Esophagus muscularis mucosa (tissue), 3 donors: Measurements from ENCODE around the gene SLC24A4.

Experiments used
- CTCF ChIP-seq, 3 experiments: fragments of 200-600 bp in 2 of 3; fragments of 450-650 bp in 1 of 3; sonication (generic) in 2 of 3; IDR thresholded peaks; one replicate each; pipeline ENCODE4 v1.5.1; 2017 to 2019; ENCODE audit warnings: antibody characterized with exemption in 3 of 3, mild to moderate bottlenecking in 2 of 3, moderate library complexity in 1 of 3
- EP300 ChIP-seq: sonication (generic); formaldehyde crosslinking; IDR thresholded peaks from one replicate; pipeline ENCODE4 v1.6.1; 2017; ENCODE audit warnings: antibody characterized with exemption

GRCh38 chr14:92412912-92413311, 89.9 kb downstream of the SLC24A4 start:
- TF ChIP-seq CTCF (IDR thresholded peaks at IDR 0.05) (no peak), EP300 (no peak)
